HG03558 (cell line): ENCODE results near the gene STX1B.
"Not testable (repeated sequence)": the region's sequence is repeated elsewhere in the genome, so short reads cannot be mapped to it uniquely, and the experiment has no call there.

Source experiments
- ATAC-seq: cut with Tn5 transposase; IDR thresholded peaks from one replicate; pipeline ENCODE4 v1.9.1; 2021; ENCODE audit warnings: moderate number of reproducible peaks; ENCODE audit not compliant: unreplicated experiment; ENCODE audit errors: extremely low read depth

The STX1B gene

DNA sequence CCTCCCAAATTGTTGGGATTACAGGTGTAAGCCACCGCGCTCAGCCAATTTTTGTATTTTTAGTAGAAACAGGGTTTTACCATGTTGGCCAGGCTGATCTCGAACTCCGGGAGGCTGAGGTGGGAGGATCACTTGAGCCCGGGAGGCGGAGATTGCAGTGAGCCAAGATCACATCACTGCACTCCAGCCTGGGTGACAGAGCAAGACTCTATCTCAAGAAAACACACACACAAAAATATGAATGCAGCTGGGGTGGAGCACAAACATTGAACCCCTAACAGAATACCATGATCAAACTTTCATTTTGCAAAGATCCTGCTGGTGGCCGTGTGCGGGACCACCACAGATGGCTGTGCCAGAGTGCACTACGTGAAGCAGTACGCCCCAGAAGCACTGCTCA, 7.3 kb upstream of the STX1B start:
- ATAC-seq = not testable (repeated sequence)

DNA sequence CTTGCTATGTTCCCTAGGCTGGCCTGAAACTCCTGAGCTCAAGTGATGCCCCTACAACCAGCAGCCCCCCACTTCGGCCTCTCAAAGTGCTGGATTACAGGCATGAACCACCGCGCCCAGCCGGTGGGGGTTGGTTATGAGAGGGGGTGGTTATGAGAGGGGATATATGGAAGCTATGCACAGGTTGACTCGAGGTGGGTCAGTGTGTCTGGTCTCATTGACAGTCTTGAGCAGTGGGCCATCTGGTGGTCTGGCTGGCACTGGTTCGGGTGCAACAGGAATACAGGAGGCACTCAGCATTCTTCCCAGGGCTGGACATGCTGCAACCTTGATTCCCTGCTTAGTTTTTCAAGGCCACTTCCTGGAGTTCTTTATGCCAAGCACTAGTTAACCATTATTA, 5.6 kb upstream of the STX1B start:
- ATAC-seq = no peak

- not testable (repeated sequence) for ATAC-seq
Measured at GRCh38 chr16:31013292-31013691, 2.9 kb upstream of the STX1B start.

GRCh38 chr16:31011815-31012214, 1.4 kb upstream of the STX1B start:
- not testable (repeated sequence) for ATAC-seq

GRCh38 chr16:31009894-31010584, 399 bp downstream of the STX1B start:
- no peak for ATAC-seq

- ATAC-seq = no peak
Measured at GRCh38 chr16:31009120-31009519, 1.3 kb downstream of the STX1B start.

- no peak for ATAC-seq
Measured at GRCh38 chr16:31008551-31008950, 1.9 kb downstream of the STX1B start.

GRCh38 chr16:31008149-31008548, 2.3 kb downstream of the STX1B start:
- no peak for ATAC-seq

GRCh38 chr16:31007684-31008083, 2.8 kb downstream of the STX1B start:
- ATAC-seq = no peak

- ATAC-seq = no peak
Measured at GRCh38 chr16:31006589-31006988, 3.8 kb downstream of the STX1B start.

- no peak for ATAC-seq
Measured at GRCh38 chr16:31006086-31006385, 4.4 kb downstream of the STX1B start.

- no peak for ATAC-seq
Measured at GRCh38 chr16:31005350-31006085, 4.9 kb downstream of the STX1B start.

GRCh38 chr16:31004658-31005057, 5.8 kb downstream of the STX1B start:
- no peak for ATAC-seq

GRCh38 chr16:31003744-31004143, 6.7 kb downstream of the STX1B start:
- no peak for ATAC-seq

DNA sequence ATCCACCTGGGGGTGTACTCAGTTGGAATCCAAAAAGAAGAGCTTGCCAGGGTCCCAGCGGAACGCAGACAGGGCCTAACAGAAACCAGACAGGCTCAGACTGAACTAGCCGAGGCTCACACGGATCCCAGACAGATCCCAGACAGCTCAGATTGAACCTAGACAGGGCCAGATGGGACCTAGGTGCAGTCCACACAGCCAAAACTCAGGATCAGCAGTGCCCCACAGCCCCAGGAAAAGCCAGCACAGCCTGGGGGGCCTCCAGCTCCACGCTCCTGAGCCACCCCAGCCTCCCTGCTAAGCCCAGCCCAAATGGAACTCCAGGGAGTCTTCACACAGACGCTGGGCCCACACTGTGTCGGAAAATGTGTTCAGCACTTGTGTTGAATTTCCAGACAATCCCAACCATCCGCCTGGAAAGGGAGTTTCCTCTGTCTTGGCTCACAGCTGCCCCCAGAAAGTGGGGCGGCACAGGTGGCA, 7.5 kb downstream of the STX1B start:
- ATAC-seq = no peak

DNA sequence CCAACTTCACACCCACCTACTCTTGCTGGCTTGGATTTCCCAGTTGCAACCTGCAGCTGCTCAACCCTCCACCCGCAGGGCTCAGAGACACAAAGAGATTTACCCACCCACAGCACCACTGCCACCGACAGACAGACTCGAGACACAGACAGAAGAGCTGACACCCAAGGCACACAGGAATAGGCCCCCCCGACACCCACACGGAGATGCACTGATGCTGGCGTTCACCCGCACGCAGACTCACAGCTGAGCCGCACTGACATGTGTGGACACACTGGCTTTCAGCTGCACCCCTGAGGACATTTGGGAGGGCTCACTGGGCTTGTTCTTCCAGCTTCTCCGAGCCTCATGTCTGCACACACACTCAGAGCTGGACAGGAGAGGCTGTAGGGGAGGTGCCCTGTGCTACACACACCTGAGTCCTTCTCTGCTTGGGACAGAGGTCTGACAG, 8.2 kb downstream of the STX1B start:
- no peak for ATAC-seq

DNA sequence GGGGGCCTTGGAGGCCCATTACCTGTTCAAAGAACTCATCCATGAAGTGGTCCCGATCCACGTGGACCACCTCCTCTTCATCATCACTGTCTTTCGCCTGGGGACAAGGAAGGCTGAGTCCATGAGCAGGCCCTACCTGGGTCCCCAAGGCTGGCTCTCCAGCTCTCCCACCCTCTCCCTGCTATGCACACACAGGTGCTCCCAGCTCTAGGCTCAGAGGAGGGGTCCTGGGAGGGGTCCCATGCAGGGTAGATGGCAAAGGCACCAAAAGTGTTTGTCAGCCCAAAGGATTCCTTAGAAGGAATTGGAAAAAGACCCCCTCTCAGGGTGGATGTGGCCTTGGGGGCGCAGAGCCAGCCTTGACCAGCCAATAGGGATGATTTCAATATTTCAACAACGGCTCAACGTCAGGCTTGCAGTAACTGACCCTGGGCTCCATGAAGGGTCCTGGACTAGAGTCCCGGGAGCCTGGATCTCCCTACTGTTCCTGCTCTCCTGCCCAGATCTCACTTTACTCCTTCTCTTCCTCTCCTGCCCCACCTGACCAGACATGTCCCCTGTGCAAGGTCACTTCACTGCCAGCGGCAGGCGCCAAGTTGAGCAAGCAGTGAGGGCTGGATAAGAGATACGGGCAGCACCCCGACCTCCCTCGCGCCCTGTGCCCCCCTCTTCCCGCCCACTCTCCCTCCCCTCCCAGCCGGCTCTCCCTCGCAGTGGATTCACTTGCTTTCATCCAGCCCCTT, 8.8 kb downstream of the STX1B start:
- no peak for ATAC-seq

DNA sequence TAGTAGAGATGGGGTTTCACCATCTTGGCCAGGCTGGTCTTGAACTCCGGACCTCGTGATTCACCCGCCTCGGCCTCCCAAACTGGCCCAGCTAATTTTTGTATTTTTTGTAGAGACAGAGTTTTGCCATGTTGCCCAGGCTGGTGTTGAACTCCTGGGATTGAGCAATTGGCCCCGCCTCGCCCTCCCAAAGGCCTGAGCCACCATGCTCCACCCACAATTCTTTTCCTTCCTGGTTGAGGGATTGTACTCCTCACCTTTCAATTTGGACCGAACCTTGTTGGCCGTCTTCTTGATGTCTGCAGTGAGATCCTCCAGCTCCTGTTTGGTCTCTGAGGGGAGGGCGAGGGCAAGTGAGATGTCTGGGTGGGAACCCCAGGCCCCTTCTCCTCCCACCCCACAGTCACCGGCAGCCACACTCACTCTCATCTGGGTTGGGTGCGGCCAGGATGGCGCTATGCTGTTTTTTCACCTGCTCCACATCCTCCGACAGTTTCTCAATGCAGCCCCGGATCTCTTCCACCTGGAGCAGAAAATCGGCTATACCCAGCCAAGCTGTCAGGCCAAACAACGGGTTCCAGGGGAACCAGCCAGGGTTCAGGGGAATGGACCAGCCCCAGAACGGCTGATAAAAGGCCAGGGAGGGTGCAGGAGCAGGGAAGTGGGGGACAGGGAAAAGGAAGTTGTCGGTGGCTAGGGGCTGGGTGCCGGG, 9.6 kb downstream of the STX1B start:
- no peak for ATAC-seq

DNA sequence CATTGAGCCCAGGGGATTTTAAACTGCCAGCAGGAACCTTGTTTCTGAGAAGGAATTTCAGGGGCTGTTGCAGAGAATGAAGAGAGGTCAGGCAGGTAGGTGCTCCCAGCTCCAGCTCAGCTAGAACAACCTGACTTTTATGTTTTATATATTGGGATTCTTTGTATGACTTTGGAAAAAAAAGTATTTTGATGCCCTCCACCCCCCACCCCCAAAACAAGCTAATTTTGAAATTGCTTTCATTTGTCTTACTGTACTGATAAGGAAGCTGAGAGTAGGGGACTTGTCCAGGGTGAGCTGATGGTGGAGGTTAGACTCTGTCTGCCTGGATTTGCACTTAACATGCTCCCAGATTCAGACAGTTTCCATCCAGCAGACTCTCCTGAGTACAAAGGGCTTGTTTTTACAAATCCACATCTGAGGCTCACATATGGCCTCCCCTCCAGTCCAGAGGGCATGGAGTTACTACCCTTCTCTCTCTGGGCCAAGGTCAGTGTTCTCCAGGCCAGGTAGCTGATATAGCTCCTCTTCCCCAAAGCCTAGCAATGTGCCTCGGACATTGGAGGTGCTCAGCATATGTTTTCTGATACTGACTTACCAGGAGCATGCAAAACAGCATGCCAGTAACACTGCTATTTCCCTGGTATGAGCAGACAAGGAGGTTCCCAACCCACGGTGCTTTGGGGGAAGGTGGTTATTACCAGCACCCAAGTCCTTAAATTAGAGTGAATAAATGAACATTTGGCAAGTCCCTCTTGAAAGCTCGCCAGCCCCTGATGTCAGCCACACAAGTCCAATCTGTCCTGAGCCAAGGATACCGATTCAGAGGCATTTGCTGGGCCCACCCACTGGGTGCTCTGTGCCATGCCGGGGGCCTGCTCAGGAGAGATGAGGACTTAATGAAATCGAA, 11.3 kb downstream of the STX1B start:
- no peak for ATAC-seq
